HL-60 (cell line): ENCODE data around the gene GPR137B.

ENCODE experiments used
- DNase-seq, 2 experiments: peaks; one replicate each; pipeline ENCODE4 v3.0.0-alpha.2; 2010 to 2020; ENCODE audit warnings: low read depth in 1 of 2, low spot score in 1 of 2
- H3K27ac ChIP-seq: fragments of 250-450 bp; sonication (Bioruptor Pico); replicated peaks from 2 replicates; pipeline ENCODE4 v1.5.1; 2020; ENCODE audit warnings: mild to moderate bottlenecking, moderate library complexity
- H3K27me3 ChIP-seq: fragments of 250-450 bp; sonication (Bioruptor Pico); 2 replicates; pipeline ENCODE4 v1.5.1; 2021; ENCODE audit warnings: mild to moderate bottlenecking, moderate library complexity; ENCODE audit not compliant: insufficient read depth, poor library complexity, severe bottlenecking
- H3K4me3 ChIP-seq: replicated peaks from 2 replicates; pipeline ENCODE4 v1.5.1; 2011; ENCODE audit warnings: mild to moderate bottlenecking, control low read depth, low read length; ENCODE audit not compliant: insufficient read depth
- CTCF ChIP-seq: IDR thresholded peaks from one replicate; pipeline ENCODE4 v1.5.1; 2011; ENCODE audit warnings: low read length, control low read depth, inconsistent platforms; ENCODE audit not compliant: insufficient read depth
- GABPA ChIP-seq: IDR thresholded peaks from 2 replicates; pipeline ENCODE4 v1.6.1; 2012; ENCODE audit warnings: low read depth
- POLR2AphosphoS5 ChIP-seq: IDR thresholded peaks from 2 replicates; pipeline ENCODE4 v1.6.1; 2012; ENCODE audit warnings: low read depth
- REST ChIP-seq: IDR thresholded peaks from 2 replicates; pipeline ENCODE4 v1.6.1; 2012; ENCODE audit warnings: low read depth; ENCODE audit not compliant: insufficient replicate concordance
- SPI1 ChIP-seq: IDR thresholded peaks from 2 replicates; pipeline ENCODE4 v1.6.1; 2012; ENCODE audit warnings: low read depth, mild to moderate bottlenecking, borderline replicate concordance

Gene GPR137B

GRCh38 chr1:236253119-236253518 lies 110.8 kb downstream of the GPR137B start:
- no peak overlapping the region for H3K27ac ChIP-seq
- TF ChIP-seq CTCF (no peak), SPI1 (no peak), GABPA (no peak), REST (no peak), POLR2AphosphoS5 (no peak)
- no peak overlapping the region for H3K4me3 ChIP-seq
- no peak for DNase-seq
- H3K27me3 ChIP-seq: no peaks in the 10 kb centered on the region

GRCh38 chr1:236253918-236254637 lies 111.7 kb downstream of the GPR137B start:
- Histone ChIP-seq H3K4me3 (no peak overlapping the region), H3K27ac (no peak overlapping the region), H3K27me3 (no peaks in the 10 kb centered on the region)
- TF ChIP-seq REST (no peak), SPI1 (no peak), GABPA (no peak), POLR2AphosphoS5 (no peak), CTCF (no peak)
- DNase-seq: no peak

- no peak overlapping the region for H3K4me3 ChIP-seq
- H3K27ac ChIP-seq: no peak overlapping the region
- no peaks in the 10 kb centered on the region for H3K27me3 ChIP-seq
- no peak for TF ChIP-seq SPI1
- TF ChIP-seq CTCF: no peak
- TF ChIP-seq REST: no peak
- TF ChIP-seq GABPA: no peak
- TF ChIP-seq POLR2AphosphoS5: no peak
- no peak for DNase-seq
These were observed 114.9 kb downstream of the GPR137B start for GRCh38 chr1:236257216-236257615.
